Activated naive CD8-positive, alpha-beta T cell treated with anti-CD3 and anti-CD28 coated beads, Interleukin-2, amount 50 U/mL, for 24 hours (primary cell): Measurements from ENCODE around the gene NRXN3.

ENCODE experiments used
- ATAC-seq: fragments of 150-1000 bp; cut with Tn5 transposase; one replicate; pipeline ENCODE4 v1.10.0; 2021
- DNase-seq: peaks from one replicate; pipeline ENCODE4 v3.0.0; 2021
- H3K27ac Mint-ChIP-seq: one replicate; pipeline ENCODE4 v1.8.0; 2021; ENCODE audit warnings: mild to moderate bottlenecking, mixed read lengths
- H3K27me3 Mint-ChIP-seq: one replicate; pipeline ENCODE4 v1.8.0; 2021; ENCODE audit warnings: mixed read lengths
- H3K36me3 Mint-ChIP-seq: one replicate; pipeline ENCODE4 v1.8.0; 2021; ENCODE audit warnings: low read depth, mixed read lengths
- H3K4me1 Mint-ChIP-seq: one replicate; pipeline ENCODE4 v1.8.0; 2021; ENCODE audit warnings: mixed read lengths
- H3K4me3 Mint-ChIP-seq: one replicate; pipeline ENCODE4 v1.8.0; 2021; ENCODE audit warnings: mild to moderate bottlenecking, moderate library complexity, mixed read lengths
- H3K9me3 Mint-ChIP-seq: one replicate; pipeline ENCODE4 v1.8.0; 2021; ENCODE audit warnings: mixed read lengths

The NRXN3 gene

DNA sequence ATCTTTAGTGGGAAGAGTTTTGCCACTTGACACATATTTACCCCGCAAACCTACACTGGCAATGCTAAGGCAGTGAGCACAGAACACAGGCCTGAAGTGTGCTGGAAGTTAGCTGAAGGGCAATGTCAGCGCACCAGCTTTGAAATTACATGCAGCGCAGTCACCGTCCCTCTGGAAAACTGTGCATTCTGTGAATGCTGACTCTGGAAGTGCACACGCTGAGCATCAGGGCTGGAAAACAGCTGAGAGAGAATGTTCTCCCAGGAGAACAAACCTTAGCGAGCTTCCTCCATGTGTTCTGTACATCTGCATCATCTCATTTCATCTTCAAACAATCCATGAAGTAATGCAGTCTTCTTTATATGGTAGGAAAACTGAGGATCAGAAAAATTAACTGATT lies 448.2 kb downstream of the NRXN3 start:
- Mint-ChIP-seq H3K27me3 (no peaks in the 10 kb centered on the region), H3K36me3 (no peaks in the 10 kb centered on the region), H3K9me3 (no peaks in the 10 kb centered on the region), H3K27ac (no peak overlapping the region), H3K4me1 (no peaks in the 10 kb centered on the region), H3K4me3 (no peak overlapping the region)
- ATAC-seq (no peak), DNase-seq (no peak)

GRCh38 chr14:78627114-78627513 lies 456.9 kb downstream of the NRXN3 start:
- Mint-ChIP-seq H3K36me3 (no peaks in the 10 kb centered on the region), H3K27me3 (peaks cover 3% of the 10 kb centered on the region), H3K4me3 (no peak overlapping the region), H3K27ac (no peak overlapping the region), H3K9me3 (no peaks in the 10 kb centered on the region), H3K4me1 (no peaks in the 10 kb centered on the region)
- ATAC-seq: no peak
- no peak for DNase-seq

- H3K4me3 Mint-ChIP-seq: no peak overlapping the region
- no peak for ATAC-seq
- no peaks in the 10 kb centered on the region for H3K36me3 Mint-ChIP-seq
Measured at GRCh38 chr14:78631551-78631950, 461.4 kb downstream of the NRXN3 start.

GRCh38 chr14:78633752-78634151 lies 463.6 kb downstream of the NRXN3 start:
- H3K36me3 Mint-ChIP-seq: no peaks in the 10 kb centered on the region
- no peak for ATAC-seq
- H3K4me1 Mint-ChIP-seq: no peaks in the 10 kb centered on the region
- no peak overlapping the region for H3K27ac Mint-ChIP-seq
- no peak for DNase-seq
- H3K27me3 Mint-ChIP-seq: peaks cover 4% of the 10 kb centered on the region
- no peaks in the 10 kb centered on the region for H3K9me3 Mint-ChIP-seq
- no peak overlapping the region for H3K4me3 Mint-ChIP-seq

More at GRCh38 chr14:78631551-78631950, 461.4 kb downstream of the NRXN3 start:
- DNase-seq: no peak
- H3K27me3 Mint-ChIP-seq: peaks cover 2% of the 10 kb centered on the region
- H3K27ac Mint-ChIP-seq: no peak overlapping the region
- H3K4me1 Mint-ChIP-seq: no peaks in the 10 kb centered on the region
- no peaks in the 10 kb centered on the region for H3K9me3 Mint-ChIP-seq

DNA sequence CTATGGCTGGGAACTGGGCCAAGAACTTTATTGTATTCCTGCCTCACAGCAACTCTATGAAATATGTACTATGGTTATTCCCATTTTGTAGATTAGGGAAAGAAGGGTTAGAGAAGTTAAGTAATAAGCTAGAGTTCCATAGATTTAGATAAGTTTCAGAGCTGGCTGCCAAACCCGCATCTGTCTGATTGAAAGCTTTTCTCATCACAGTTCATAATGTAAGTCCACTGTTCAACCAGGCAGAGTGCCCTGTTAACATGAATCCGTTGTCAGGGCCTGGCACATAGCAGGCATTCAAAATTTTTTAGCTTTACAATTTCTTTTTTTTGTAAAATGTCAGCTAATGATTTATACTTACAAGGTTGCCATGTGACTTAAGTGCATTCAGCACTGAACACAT lies 467.3 kb downstream of the NRXN3 start:
- no peak overlapping the region for H3K27ac Mint-ChIP-seq
- DNase-seq (no peak), ATAC-seq (no peak)
- H3K36me3 Mint-ChIP-seq: no peaks in the 10 kb centered on the region
- H3K4me3 Mint-ChIP-seq: no peak overlapping the region
- peaks cover 4% of the 10 kb centered on the region for H3K27me3 Mint-ChIP-seq
- H3K4me1 Mint-ChIP-seq: no peaks in the 10 kb centered on the region
- H3K9me3 Mint-ChIP-seq: no peaks in the 10 kb centered on the region

- no peak for DNase-seq
- Mint-ChIP-seq H3K4me3 (no peak overlapping the region), H3K9me3 (peaks cover 3% of the 10 kb centered on the region), H3K27me3 (peaks cover 4% of the 10 kb centered on the region), H3K36me3 (no peaks in the 10 kb centered on the region), H3K4me1 (no peaks in the 10 kb centered on the region), H3K27ac (no peak overlapping the region)
- ATAC-seq: no peak
Measured at GRCh38 chr14:78637908-78638475, 467.8 kb downstream of the NRXN3 start.

GRCh38 chr14:78638926-78639325 lies 468.8 kb downstream of the NRXN3 start:
- Mint-ChIP-seq H3K4me1 (no peaks in the 10 kb centered on the region), H3K27me3 (peaks cover 2% of the 10 kb centered on the region), H3K36me3 (no peaks in the 10 kb centered on the region), H3K27ac (no peak overlapping the region), H3K9me3 (peaks cover 6% of the 10 kb centered on the region), H3K4me3 (no peak overlapping the region)
- DNase-seq: no peak
- ATAC-seq: no peak

DNA sequence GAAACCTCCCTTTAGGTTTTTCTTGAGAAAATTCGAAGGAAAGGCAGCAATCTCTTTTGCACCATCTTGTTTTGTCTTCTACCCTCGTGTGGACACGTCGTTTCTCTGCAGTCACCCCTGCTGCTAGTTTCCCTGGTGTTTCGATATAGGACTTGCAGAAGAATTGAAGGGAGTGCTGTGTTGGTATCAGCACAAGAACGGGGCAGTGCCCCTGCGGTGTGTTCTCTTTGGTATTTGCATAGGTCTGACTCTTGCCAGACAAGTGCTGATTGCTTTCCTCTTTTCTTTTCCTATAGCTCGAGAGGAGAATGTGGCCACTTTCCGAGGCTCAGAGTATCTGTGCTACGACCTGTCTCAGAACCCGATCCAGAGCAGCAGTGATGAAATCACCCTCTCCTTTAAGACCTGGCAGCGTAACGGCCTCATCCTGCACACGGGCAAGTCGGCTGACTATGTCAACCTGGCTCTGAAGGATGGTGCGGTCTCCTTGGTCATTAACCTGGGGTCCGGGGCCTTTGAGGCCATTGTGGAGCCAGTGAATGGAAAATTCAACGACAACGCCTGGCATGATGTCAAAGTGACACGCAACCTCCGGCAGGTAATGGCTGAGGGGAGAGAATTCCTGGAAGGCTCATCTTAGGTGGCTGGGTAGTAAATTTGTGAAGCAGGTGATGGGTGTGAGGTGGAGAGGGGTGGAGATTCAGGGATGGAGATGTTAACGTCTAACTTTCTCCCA lies 474.8 kb downstream of the NRXN3 start:
- no peaks in the 10 kb centered on the region for H3K36me3 Mint-ChIP-seq
- no peak overlapping the region for H3K4me3 Mint-ChIP-seq
- no peak overlapping the region for H3K27ac Mint-ChIP-seq
- H3K4me1 Mint-ChIP-seq: no peaks in the 10 kb centered on the region
- H3K9me3 Mint-ChIP-seq: peaks cover 11% of the 10 kb centered on the region
- no peak for DNase-seq
- H3K27me3 Mint-ChIP-seq: peaks cover 6% of the 10 kb centered on the region
- ATAC-seq: no peak

GRCh38 chr14:78652727-78653126 lies 482.6 kb downstream of the NRXN3 start:
- Mint-ChIP-seq H3K27me3 (peaks cover 18% of the 10 kb centered on the region), H3K27ac (no peak overlapping the region), H3K4me1 (no peaks in the 10 kb centered on the region), H3K36me3 (no peaks in the 10 kb centered on the region), H3K4me3 (no peak overlapping the region), H3K9me3 (peaks cover 5% of the 10 kb centered on the region)
- DNase-seq (no peak), ATAC-seq (no peak)

DNA sequence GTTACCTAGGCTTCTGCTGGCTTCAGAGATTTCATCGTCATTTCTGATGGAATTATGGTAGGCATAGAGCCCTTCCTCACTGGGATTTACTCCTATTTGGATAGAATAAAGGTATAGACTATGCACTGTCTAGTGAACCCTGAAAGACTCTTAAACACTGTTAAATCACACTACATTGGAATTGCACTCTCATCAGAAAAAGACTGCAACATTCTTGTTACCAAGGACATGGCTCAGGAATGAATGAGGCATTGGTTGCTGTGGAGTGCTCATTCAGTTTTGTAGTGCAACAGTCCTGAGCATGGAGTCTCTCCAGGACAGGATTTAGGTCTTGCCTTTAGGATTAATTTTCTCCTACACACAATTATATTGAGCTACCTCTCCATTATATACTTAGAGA lies 483.0 kb downstream of the NRXN3 start:
- no peaks in the 10 kb centered on the region for H3K4me1 Mint-ChIP-seq
- H3K36me3 Mint-ChIP-seq: no peaks in the 10 kb centered on the region
- H3K9me3 Mint-ChIP-seq: peaks cover 5% of the 10 kb centered on the region
- ATAC-seq (no peak), DNase-seq (no peak)
- H3K27ac Mint-ChIP-seq: no peak overlapping the region
- no peak overlapping the region for H3K4me3 Mint-ChIP-seq
- H3K27me3 Mint-ChIP-seq: peaks cover 18% of the 10 kb centered on the region

GRCh38 chr14:78657451-78657850 lies 487.3 kb downstream of the NRXN3 start:
- no peak for DNase-seq
- H3K9me3 Mint-ChIP-seq: no peaks in the 10 kb centered on the region
- H3K27me3 Mint-ChIP-seq: peaks cover 6% of the 10 kb centered on the region
- H3K4me1 Mint-ChIP-seq: no peaks in the 10 kb centered on the region
- no peaks in the 10 kb centered on the region for H3K36me3 Mint-ChIP-seq
- no peak for ATAC-seq
- no peak overlapping the region for H3K27ac Mint-ChIP-seq
- no peak overlapping the region for H3K4me3 Mint-ChIP-seq

DNA sequence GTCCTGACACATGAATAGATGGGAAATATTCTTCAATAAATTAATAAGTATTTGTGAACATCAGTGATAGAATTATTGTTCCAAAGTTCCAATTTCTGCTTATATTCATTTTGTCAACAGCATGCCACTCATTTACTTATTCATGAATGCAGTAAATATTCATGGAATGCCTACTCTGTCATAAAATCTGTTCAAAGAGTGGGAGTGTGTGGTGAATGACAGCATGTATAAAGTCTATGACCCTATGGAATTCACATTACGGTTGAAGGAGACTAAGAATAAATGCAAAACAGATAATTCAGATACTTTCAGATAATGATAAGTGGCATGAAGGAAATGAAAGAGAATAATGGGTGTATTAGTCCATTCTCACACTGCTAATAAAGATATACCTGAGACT lies 494.7 kb downstream of the NRXN3 start:
- peaks cover 4% of the 10 kb centered on the region for H3K9me3 Mint-ChIP-seq
- H3K27ac Mint-ChIP-seq: no peak overlapping the region
- no peaks in the 10 kb centered on the region for H3K36me3 Mint-ChIP-seq
- H3K4me1 Mint-ChIP-seq: no peaks in the 10 kb centered on the region
- H3K4me3 Mint-ChIP-seq: no peak overlapping the region
- ATAC-seq (no peak), DNase-seq (no peak)
- H3K27me3 Mint-ChIP-seq: no peaks in the 10 kb centered on the region

DNA sequence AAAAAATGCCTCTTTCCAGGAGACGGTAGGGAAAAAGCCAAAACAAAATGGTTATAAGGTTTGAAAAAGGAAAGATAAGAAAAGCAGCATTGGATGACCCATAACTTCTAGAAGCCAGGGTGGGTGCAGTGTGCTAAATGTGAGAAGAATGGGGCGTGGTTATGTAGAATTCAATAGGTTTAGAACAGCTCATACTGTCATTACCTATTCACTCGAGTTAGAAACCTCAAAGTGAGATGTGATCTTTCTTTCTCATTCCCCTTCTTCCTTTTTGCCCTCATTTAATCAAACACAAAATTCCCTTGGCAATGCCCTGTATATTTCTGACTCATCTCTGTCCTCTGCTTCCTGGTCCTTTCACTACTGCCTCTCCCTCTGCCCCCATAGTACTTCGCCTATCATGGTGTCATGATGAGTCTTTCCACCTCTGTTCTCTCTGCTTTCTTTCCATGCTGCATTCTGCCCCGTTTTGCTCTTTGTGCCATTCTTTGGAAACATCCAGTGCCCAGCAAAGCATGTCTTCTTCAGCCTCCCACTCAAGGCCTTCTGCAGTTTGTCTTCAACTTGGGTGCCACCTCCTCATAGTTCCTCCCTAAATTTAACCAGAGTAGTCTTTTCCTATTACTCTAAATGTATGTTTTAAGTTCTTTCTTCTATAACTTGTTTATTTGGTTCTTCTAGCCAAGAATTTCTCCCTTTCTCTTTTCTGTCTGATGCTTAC lies 496.3 kb downstream of the NRXN3 start:
- no peaks in the 10 kb centered on the region for H3K36me3 Mint-ChIP-seq
- ATAC-seq (no peak), DNase-seq (no peak)
- no peaks in the 10 kb centered on the region for H3K4me1 Mint-ChIP-seq
- H3K4me3 Mint-ChIP-seq: no peak overlapping the region
- H3K27me3 Mint-ChIP-seq: no peaks in the 10 kb centered on the region
- H3K27ac Mint-ChIP-seq: no peak overlapping the region
- H3K9me3 Mint-ChIP-seq: peaks cover 4% of the 10 kb centered on the region

- Mint-ChIP-seq H3K36me3 (no peaks in the 10 kb centered on the region), H3K4me3 (no peak overlapping the region), H3K9me3 (peaks cover 4% of the 10 kb centered on the region), H3K27me3 (no peaks in the 10 kb centered on the region), H3K4me1 (no peaks in the 10 kb centered on the region), H3K27ac (no peak overlapping the region)
- DNase-seq: no peak
- no peak for ATAC-seq
Measured at GRCh38 chr14:78667141-78667540, 497.0 kb downstream of the NRXN3 start.

DNA sequence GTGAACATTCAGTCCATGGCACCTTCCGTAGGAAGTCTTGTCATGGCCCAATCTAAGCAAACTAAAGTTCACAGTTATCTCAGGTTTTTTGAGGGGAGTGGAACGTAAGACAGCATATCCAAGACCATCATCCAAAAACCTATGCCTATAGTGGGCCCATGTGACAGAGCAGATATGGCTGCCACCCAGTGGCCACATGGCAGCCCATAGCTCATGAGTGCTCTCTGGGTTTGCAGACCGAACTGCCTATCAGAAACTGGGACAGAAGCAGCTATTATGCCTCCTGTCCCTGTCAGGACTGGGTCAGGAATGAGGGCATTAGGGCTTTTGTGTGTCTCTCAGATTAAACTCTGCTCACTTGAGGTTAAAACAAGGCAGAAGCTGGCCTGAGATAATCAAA lies 503.7 kb downstream of the NRXN3 start:
- H3K4me1 Mint-ChIP-seq: no peaks in the 10 kb centered on the region
- no peaks in the 10 kb centered on the region for H3K36me3 Mint-ChIP-seq
- DNase-seq (no peak), ATAC-seq (no peak)
- H3K27ac Mint-ChIP-seq: no peak overlapping the region
- peaks cover 4% of the 10 kb centered on the region for H3K9me3 Mint-ChIP-seq
- no peaks in the 10 kb centered on the region for H3K27me3 Mint-ChIP-seq
- no peak overlapping the region for H3K4me3 Mint-ChIP-seq
